ENCODE data around the gene PDZK1IP1. TPM values are rescaled to one million over a fixed set of nuclear protein-coding genes. Genes with fewer than 3 reads are reported as not detected.

The PDZK1IP1 gene, protein sequence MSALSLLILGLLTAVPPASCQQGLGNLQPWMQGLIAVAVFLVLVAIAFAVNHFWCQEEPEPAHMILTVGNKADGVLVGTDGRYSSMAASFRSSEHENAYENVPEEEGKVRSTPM
- total RNA-seq, result not detected

- Mint-ChIP-seq H3K27me3 (peaks cover 7% of the 10 kb centered on the region), H3K27ac (no peak within 1 kb of the TSS), H3K9me3 (no peaks in the 10 kb centered on the region), H3K4me3 (no peak within 1 kb of the TSS), H3K4me1 (no peaks in the 10 kb centered on the region), H3K36me3 (ENCODE audit: low read depth) (no peaks in the 10 kb centered on the region)
- no peak for ATAC-seq (replicated peaks)
Observed at GRCh38 chr1:47189844-47190508, at the start of gene PDZK1IP1. PDZK1IP1 (minus strand) TSS chr1:47190036; CDS start chr1:47189932, 104 bp downstream.

- H3K4me3 Mint-ChIP-seq, result no peak overlapping the region
- H3K27me3 Mint-ChIP-seq, result peaks cover 34% of the 10 kb centered on the region
- no peaks in the 10 kb centered on the region for H3K36me3 Mint-ChIP-seq (ENCODE audit: low read depth)
- no peaks in the 10 kb centered on the region for H3K9me3 Mint-ChIP-seq
- peak; percentile 35 for ATAC-seq (replicated peaks)
- H3K4me1 Mint-ChIP-seq, result peaks cover 6% of the 10 kb centered on the region
- H3K27ac Mint-ChIP-seq, result no peak overlapping the region
Observed at GRCh38 chr1:47238935-47239592, 49.2 kb upstream of the PDZK1IP1 start.

DNA sequence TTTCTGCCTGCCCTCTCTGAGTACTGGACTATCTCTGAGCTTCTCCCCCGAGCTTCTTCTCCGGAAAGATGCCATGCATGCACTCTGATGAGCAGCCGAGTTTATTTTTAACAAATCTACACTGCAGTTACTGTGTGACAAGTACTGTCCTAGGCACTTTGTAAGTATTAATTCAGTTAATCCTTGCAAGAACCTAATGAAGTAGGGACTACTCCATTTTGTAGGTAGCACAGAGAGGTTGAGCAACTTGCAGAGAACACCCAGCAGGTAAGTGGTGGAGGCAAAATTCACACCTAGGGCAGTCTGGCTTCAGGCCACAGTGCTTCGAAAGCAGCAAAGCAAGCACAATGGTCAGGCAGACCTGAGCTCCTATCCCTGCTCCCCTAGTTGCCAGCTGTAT, 46.0 kb upstream of the PDZK1IP1 start:
- H3K27ac Mint-ChIP-seq, result no peak overlapping the region
- no peaks in the 10 kb centered on the region for H3K9me3 Mint-ChIP-seq
- H3K27me3 Mint-ChIP-seq, result peaks cover 43% of the 10 kb centered on the region
- H3K4me1 Mint-ChIP-seq, result peaks cover 14% of the 10 kb centered on the region
- H3K36me3 Mint-ChIP-seq (ENCODE audit: low read depth), result peaks cover 7% of the 10 kb centered on the region
- H3K4me3 Mint-ChIP-seq, result no peak overlapping the region
- ATAC-seq (replicated peaks), result no peak

DNA sequence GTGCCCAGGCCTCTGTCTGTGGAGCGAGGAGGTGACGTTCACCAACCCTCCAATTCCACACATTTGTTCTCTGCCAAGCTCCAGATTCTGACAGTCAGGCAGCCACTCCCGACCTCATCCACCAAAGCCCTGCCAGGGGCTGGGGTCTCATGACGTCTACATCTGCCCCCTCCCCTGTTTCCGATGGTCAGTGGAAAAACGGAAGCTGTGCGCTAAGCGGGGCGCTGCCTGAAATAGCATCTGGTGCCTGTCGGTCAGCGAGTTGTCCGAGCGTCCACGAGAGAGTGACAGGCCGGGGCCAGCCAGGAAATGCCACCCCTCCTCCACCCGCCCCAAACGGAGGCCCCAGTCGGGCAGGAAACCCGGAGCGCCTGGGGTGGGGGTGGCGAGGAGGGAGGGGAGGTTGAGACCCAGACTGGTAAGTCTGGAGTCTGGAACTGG, 45.4 kb upstream of the PDZK1IP1 start:
- peaks cover 47% of the 10 kb centered on the region for H3K27me3 Mint-ChIP-seq
- no peak overlapping the region for H3K4me3 Mint-ChIP-seq
- H3K27ac Mint-ChIP-seq, result no peak overlapping the region
- H3K36me3 Mint-ChIP-seq (ENCODE audit: low read depth), result peaks cover 7% of the 10 kb centered on the region
- H3K9me3 Mint-ChIP-seq, result no peaks in the 10 kb centered on the region
- ATAC-seq (replicated peaks), result no peak
- H3K4me1 Mint-ChIP-seq, result peaks cover 14% of the 10 kb centered on the region

- peaks cover 8% of the 10 kb centered on the region for H3K4me1 Mint-ChIP-seq
- ATAC-seq (replicated peaks), result no peak
- H3K9me3 Mint-ChIP-seq, result no peaks in the 10 kb centered on the region
- peaks cover 7% of the 10 kb centered on the region for H3K36me3 Mint-ChIP-seq (ENCODE audit: low read depth)
- peaks cover 63% of the 10 kb centered on the region for H3K27me3 Mint-ChIP-seq
- peak overlapping the region; percentile 49 for H3K4me3 Mint-ChIP-seq
- no peak overlapping the region for H3K27ac Mint-ChIP-seq
Observed at GRCh38 chr1:47233186-47233585, 43.4 kb upstream of the PDZK1IP1 start.

DNA sequence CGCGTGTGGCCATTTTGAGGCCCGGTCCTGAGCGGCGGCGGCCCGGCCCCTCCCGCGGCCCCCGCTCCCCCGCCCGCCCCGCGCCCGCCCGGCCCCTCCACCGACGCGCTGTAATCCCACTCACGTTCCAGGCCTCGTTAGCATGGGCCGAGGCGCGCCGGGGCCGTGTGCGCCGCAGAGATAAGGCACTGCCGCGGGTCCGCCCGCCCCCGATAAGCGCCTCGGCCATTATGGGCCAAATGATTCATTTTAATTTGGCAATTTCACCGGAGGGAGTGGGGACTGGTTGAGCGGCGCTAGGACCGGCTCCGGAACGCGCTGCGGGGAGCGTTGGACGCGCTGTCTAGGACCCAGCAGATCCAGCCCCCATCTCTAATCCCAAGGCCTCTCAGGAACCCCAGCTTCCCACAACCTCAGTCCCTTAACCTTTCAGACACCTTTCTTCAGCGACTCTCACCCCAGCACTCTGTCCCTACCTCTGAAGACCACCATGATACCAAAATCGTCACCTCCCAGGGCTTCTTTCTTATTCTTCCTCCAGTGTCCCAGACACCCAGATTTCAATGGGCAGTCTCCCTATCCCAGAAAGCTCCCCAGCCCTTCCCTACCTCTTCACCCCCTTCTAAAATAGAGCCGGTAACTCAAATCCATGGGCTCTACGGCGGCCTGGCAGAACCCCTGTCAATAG, 42.5 kb upstream of the PDZK1IP1 start, which contains the start of gene TAL1:
TSS of gene TAL1 (minus strand) at position 39 of the 688 bp plus-strand sequence. CDS start 6,337 bp downstream, outside the sequence.
- ATAC-seq (replicated peaks), result peak; percentile 24
- Mint-ChIP-seq H3K9me3 (no peaks in the 10 kb centered on the region), H3K27ac (peak within 1 kb of the TSS; percentile 72), H3K27me3 (peaks cover 66% of the 10 kb centered on the region), H3K4me3 (peak within 1 kb of the TSS; percentile 91), H3K36me3 (ENCODE audit: low read depth) (peaks cover 7% of the 10 kb centered on the region), H3K4me1 (peaks cover 8% of the 10 kb centered on the region)

DNA sequence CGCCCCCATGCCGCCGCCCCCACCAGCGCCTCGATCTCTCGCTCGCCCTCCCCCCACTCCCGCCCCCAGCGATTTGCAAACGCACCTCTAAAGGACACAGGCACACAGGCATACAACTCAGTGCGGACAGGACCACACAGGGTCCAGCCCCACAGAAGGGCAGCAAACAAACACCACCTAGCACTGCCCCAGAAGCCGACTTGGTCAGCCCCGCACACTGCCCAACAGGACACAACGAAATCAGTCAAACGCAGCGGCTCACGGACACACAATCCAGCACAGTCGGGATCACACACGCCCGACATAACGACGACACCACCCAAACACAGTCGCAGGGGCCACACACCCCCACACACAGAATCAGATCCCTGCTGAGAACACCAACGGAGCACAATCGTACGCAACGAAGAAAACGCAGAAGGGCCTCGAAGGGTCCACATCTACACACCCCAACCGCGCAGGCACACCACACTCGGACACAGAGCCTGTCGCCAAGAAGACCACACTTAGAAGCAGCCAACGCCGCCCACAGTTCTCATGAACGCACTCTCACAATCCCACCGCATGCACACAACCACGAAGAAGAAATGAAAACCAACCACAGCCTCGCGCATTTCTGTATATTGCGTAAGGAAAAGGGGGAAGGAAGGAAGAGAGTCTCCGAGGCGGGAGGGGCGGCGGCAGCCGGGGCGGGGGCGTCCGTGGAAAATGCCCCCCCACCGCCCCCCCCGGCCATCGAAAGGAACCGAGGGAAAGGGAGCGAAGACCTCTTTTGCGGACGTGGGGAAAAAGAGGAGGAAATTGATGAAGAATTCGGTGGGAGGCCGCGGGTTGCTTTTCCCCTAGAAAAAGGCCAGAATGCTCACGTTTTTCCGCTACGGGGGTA, 41.7 kb upstream of the PDZK1IP1 start:
- H3K4me3 Mint-ChIP-seq, result peak overlapping the region; percentile 91
- H3K27me3 Mint-ChIP-seq, result peaks cover 71% of the 10 kb centered on the region
- peaks cover 7% of the 10 kb centered on the region for H3K36me3 Mint-ChIP-seq (ENCODE audit: low read depth)
- H3K27ac Mint-ChIP-seq, result peak overlapping the region; percentile 72
- H3K4me1 Mint-ChIP-seq, result peaks cover 8% of the 10 kb centered on the region
- no peaks in the 10 kb centered on the region for H3K9me3 Mint-ChIP-seq
- ATAC-seq (replicated peaks), result peak; percentile 47

DNA sequence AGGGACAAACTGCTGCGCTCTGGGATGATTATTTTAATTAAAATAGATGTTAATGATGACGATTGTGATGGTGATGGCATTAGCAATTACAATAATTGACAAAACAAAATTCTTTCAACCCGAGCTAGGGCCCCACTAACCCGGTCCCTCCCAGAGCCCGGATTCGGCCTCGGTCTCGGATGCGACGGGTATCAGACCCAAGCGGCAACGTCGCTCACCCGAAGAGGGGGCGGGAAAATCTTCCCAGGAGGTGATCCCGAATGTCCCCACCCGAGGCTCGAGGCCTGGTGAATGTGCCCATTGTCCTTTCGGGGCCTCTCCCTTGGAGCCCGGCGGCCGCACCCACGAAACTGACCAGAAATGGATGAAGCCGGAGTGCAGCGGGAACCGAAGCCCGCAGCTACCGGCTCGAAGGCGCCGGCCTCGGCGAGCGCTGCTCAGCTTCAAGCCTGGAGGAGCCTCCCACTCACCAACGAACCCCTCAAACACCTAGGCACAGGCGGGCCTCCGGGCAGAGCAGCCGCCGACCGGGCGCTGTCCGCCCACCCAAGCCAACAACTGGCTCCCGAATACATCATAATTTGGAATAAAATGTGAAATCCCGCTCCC, 41.0 kb upstream of the PDZK1IP1 start:
- H3K27ac Mint-ChIP-seq, result no peak overlapping the region
- H3K4me3 Mint-ChIP-seq, result peak overlapping the region; percentile 91
- no peak for ATAC-seq (replicated peaks)
- no peaks in the 10 kb centered on the region for H3K9me3 Mint-ChIP-seq
- peaks cover 8% of the 10 kb centered on the region for H3K4me1 Mint-ChIP-seq
- peaks cover 7% of the 10 kb centered on the region for H3K36me3 Mint-ChIP-seq (ENCODE audit: low read depth)
- H3K27me3 Mint-ChIP-seq, result peaks cover 72% of the 10 kb centered on the region

GRCh38 chr1:47229886-47230691, 40.3 kb upstream of the PDZK1IP1 start:
- peak overlapping the region; percentile 91 for H3K4me3 Mint-ChIP-seq
- no peak overlapping the region for H3K27ac Mint-ChIP-seq
- peaks cover 7% of the 10 kb centered on the region for H3K36me3 Mint-ChIP-seq (ENCODE audit: low read depth)
- peaks cover 74% of the 10 kb centered on the region for H3K27me3 Mint-ChIP-seq
- peaks cover 8% of the 10 kb centered on the region for H3K4me1 Mint-ChIP-seq
- H3K9me3 Mint-ChIP-seq, result no peaks in the 10 kb centered on the region
- ATAC-seq (replicated peaks), result no peak

DNA sequence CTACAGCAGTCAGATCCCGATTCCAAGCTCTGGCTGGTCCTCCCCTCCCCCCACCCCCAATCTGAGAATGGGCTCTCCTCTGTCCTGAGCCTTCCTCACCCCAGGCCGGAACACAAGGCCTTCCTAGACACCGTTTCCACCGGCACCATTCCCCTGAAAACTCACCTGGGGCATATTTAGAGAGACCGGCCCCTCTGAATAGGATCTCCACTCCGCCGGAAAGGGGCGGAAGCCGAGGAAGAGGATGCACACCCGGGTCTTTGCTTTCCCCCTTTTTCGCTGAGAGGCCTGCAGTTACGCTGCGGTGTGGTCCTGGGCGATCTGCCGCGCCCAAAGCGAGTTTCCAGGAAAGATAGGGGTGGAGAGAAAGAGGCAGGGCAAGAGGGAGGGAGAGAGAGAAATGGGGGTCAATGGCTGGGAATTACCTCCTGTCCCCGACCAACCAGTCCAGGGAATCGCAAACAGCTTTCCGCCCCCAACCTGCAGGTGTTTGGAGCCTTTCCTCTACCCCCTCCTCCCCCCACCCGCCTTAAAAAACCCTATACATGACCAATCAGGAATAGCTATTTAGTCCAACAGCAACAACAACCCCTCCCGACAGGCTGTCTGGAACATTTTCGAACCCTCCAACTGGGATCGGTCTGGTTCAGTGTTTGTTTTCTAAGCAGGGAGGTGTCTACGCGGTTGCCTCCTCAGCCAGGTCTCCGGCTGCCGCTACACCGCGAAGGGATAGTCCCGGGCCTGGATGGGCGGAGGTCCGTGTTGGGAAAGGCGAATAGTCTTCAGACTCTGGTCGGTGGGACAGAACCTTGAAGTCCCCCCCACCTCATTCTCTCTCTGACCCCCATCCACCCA, 39.4 kb upstream of the PDZK1IP1 start:
- Mint-ChIP-seq H3K27me3 (peaks cover 71% of the 10 kb centered on the region), H3K27ac (no peak overlapping the region), H3K36me3 (ENCODE audit: low read depth) (peaks cover 7% of the 10 kb centered on the region), H3K9me3 (no peaks in the 10 kb centered on the region), H3K4me3 (peak overlapping the region; percentile 91), H3K4me1 (peaks cover 8% of the 10 kb centered on the region)
- no peak for ATAC-seq (replicated peaks)

- peaks cover 64% of the 10 kb centered on the region for H3K27me3 Mint-ChIP-seq
- H3K9me3 Mint-ChIP-seq, result no peaks in the 10 kb centered on the region
- H3K27ac Mint-ChIP-seq, result no peak overlapping the region
- peaks cover 8% of the 10 kb centered on the region for H3K4me1 Mint-ChIP-seq
- H3K4me3 Mint-ChIP-seq, result no peak overlapping the region
- H3K36me3 Mint-ChIP-seq (ENCODE audit: low read depth), result peaks cover 7% of the 10 kb centered on the region
- ATAC-seq (replicated peaks), result no peak
Observed at GRCh38 chr1:47228644-47229030, 38.8 kb upstream of the PDZK1IP1 start.

All from activated T-helper 17 cell treated with anti-CD3 and anti-CD28 coated beads, Interleukin-2, amount 50 U/mL, for 72 hours (primary cell).